Liver (tissue), 9 donors: ENCODE data around the gene PDS5A. TPM values are rescaled to one million over a fixed set of nuclear protein-coding genes. Genes with fewer than 3 reads are reported as not detected.

Source experiments
- DNase-seq: peaks from one replicate; pipeline ENCODE4 v3.0.0-alpha.2; 2017; ENCODE audit warnings: low spot score
- H3K27ac ChIP-seq, 2 donors: one replicate each; pipeline ENCODE4 v1.7.0; 2013; ENCODE audit warnings: inconsistent platforms in 2 of 2, low read length in 2 of 2, control low read depth in 1 of 2, low read depth in 1 of 2, mild to moderate bottlenecking in 1 of 2
- H3K27me3 ChIP-seq, 4 donors: one replicate each; pipeline versions ENCODE4 v1.6.1 to v1.7.0; 2013; ENCODE audit warnings: low read length in 3 of 4, inconsistent platforms in 1 of 4, mild to moderate bottlenecking in 1 of 4, moderate library complexity in 1 of 4; ENCODE audit not compliant: control insufficient read depth in 4 of 4, insufficient read depth in 4 of 4
- H3K36me3 ChIP-seq, 4 donors: one replicate each; pipeline versions ENCODE4 v1.6.1 to v1.7.0; 2013; ENCODE audit warnings: low read length in 3 of 4, mild to moderate bottlenecking in 3 of 4, low read depth in 1 of 4, moderate library complexity in 1 of 4; ENCODE audit not compliant: control insufficient read depth in 4 of 4, insufficient read depth in 3 of 4
- H3K4me1 ChIP-seq, 4 donors: one replicate each; pipeline versions ENCODE4 v1.6.1 to v1.7.0; 2013; ENCODE audit warnings: low read length in 3 of 4, mild to moderate bottlenecking in 3 of 4, moderate library complexity in 1 of 4; ENCODE audit not compliant: control insufficient read depth in 4 of 4, insufficient read depth in 4 of 4
- H3K4me3 ChIP-seq, 3 donors: one replicate each; pipeline versions ENCODE4 v1.6.1 to v1.7.0; 2013; ENCODE audit warnings: low read length in 3 of 3, control low read depth in 1 of 3, low read depth in 1 of 3, mild to moderate bottlenecking in 1 of 3
- H3K9ac ChIP-seq, 2 donors: one replicate each; pipeline ENCODE4 v1.7.0; 2013; ENCODE audit warnings: low read length in 2 of 2, mild to moderate bottlenecking in 2 of 2, moderate library complexity in 2 of 2, control low read depth in 1 of 2, low read depth in 1 of 2
- H3K9me3 ChIP-seq, 4 donors: one replicate each; pipeline versions ENCODE4 v1.6.1 to v1.7.0; 2013; ENCODE audit warnings: low read length in 3 of 4; ENCODE audit not compliant: control insufficient read depth in 4 of 4
- EGR1 ChIP-seq, 2 donors: IDR thresholded peaks; 2 replicates each; pipeline ENCODE4 v1.6.1; 2016 to 2018; ENCODE audit warnings: antibody characterized with exemption in 2 of 2, low read depth in 2 of 2
- FOXA1 ChIP-seq: IDR thresholded peaks from 2 replicates; pipeline ENCODE4 v1.6.1; 2016; ENCODE audit warnings: antibody characterized with exemption
- FOXA2 ChIP-seq: IDR thresholded peaks from 2 replicates; pipeline ENCODE4 v1.6.1; 2016; ENCODE audit warnings: antibody characterized with exemption
- GABPA ChIP-seq, 2 donors: IDR thresholded peaks in 1 of 2; conservative IDR thresholded peaks in 1 of 2; 2 replicates each; pipeline ENCODE4 v1.6.1; 2016; ENCODE audit warnings: antibody characterized with exemption in 2 of 2, mild to moderate bottlenecking in 1 of 2, moderate library complexity in 1 of 2
- HNF4A ChIP-seq, 2 donors: conservative IDR thresholded peaks; 2 replicates each; pipeline ENCODE4 v1.6.1; 2016; ENCODE audit warnings: antibody characterized with exemption in 2 of 2, mild to moderate bottlenecking in 2 of 2
- HNF4G ChIP-seq: IDR thresholded peaks from 2 replicates; pipeline ENCODE4 v1.6.1; 2016; ENCODE audit warnings: antibody characterized with exemption
- JUND ChIP-seq, 2 donors: IDR thresholded peaks; 2 replicates each; pipeline ENCODE4 v1.6.1; 2016; ENCODE audit warnings: antibody characterized with exemption in 2 of 2
- NR2F2 ChIP-seq: IDR thresholded peaks from 2 replicates; pipeline ENCODE4 v1.6.1; 2016; ENCODE audit warnings: antibody characterized with exemption
- RAD21 ChIP-seq, 2 donors: IDR thresholded peaks; 2 replicates each; pipeline ENCODE4 v1.6.1; 2016; ENCODE audit warnings: antibody characterized with exemption in 2 of 2, mild to moderate bottlenecking in 2 of 2
- RXRA ChIP-seq, 2 donors: IDR thresholded peaks; 2 replicates each; pipeline ENCODE4 v1.6.1; 2017 to 2018; ENCODE audit warnings: antibody characterized with exemption in 2 of 2, mild to moderate bottlenecking in 1 of 2
- SP1 ChIP-seq: IDR thresholded peaks from 2 replicates; pipeline ENCODE4 v1.6.1; 2018; ENCODE audit warnings: antibody characterized with exemption, mild to moderate bottlenecking
- TAF1 ChIP-seq: conservative IDR thresholded peaks from 2 replicates; pipeline ENCODE4 v1.6.1; 2016; ENCODE audit warnings: antibody characterized with exemption, mild to moderate bottlenecking
- YY1 ChIP-seq: IDR thresholded peaks from 2 replicates; pipeline ENCODE4 v1.6.1; 2016; ENCODE audit warnings: antibody characterized with exemption, mild to moderate bottlenecking
- WGBS: extraction: QIAGEN DNeasy Blood & Tissue Kit; methylation state at CpG from one replicate; pipeline ENCODE4 v1.1.7; 2013; 5-methylcytosine and 5-hydroxymethylcytosine counted together
- polyA plus RNA-seq, 2 donors: library from polyadenylated mRNA; stranded (reverse) in 1 of 2; unstranded in 1 of 2; fragments of 200-250 nt in 1 of 2; fragments of >200 nt in 1 of 2; fragmentation: Nextera tagmentation in 1 of 2; extraction: Ambion mirVana in 1 of 2; gene quantifications; one replicate each; pipeline versions ENCODE4 v1.2.1 to v1.2.3, GENCODE V29; 2013 to 2015
- total RNA-seq, 2 donors: library from RNA; depleted of rRNA; stranded (reverse); fragments of >200 nt; gene quantifications; one replicate each; pipeline ENCODE4 v1.2.3, GENCODE V29; 2014
- TF ChIP-seq, protein P1 (sequence below): fragments of 150-350 bp; IDR thresholded peaks from 2 replicates; pipeline ENCODE4 v1.5.1; 2017; ENCODE audit warnings: improper control_type of control experiment, low read depth, low read length; ENCODE audit not compliant: missing input control
- TF ChIP-seq, protein P2 (sequence below): IDR thresholded peaks from 2 replicates; pipeline ENCODE4 v1.6.1; 2016; ENCODE audit warnings: antibody characterized with exemption, mild to moderate bottlenecking
- TF ChIP-seq, protein P3 (sequence below): IDR thresholded peaks from 2 replicates; pipeline ENCODE4 v1.6.1; 2016; ENCODE audit warnings: antibody characterized with exemption
- TF ChIP-seq, protein P4 (sequence below): IDR thresholded peaks from 2 replicates; pipeline ENCODE4 v1.6.1; 2016; ENCODE audit warnings: antibody characterized with exemption
- TF ChIP-seq, protein P5 (sequence below): IDR thresholded peaks from 2 replicates; pipeline ENCODE4 v1.6.1; 2016; ENCODE audit warnings: antibody characterized with exemption
- donor health status: healthy.
- donor health status: healthy.
- donor health status: healthy.
- donor health status: healthy.
- donor health status: healthy.

Gene PDS5A
- total and polyA plus RNA-seq, 4 donors: 10.6 to 59.6 (median 25.9) TPM

DNA sequence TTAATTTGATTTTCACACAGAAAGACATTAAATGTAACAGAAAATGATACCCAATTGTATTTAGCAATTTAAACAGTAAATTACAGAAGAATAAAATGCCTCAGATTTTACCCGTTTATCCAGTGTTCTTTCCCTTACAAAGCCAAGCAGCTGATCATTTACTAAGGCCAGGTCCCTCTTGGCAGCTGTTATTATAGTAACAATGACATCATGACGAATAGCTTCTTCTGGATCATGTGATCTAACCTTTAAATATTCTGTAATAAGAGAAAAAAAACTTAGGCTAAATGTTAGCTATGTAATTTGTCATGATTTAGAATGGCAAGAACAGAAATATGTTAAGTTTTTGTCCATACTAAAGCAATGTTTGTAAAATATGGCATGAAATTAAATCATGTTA, 69.4 kb downstream of the PDS5A start:
- Histone ChIP-seq H3K4me1 (no peaks in the 10 kb centered on the region), H3K27ac (no peak overlapping the region), H3K9me3 (no peaks in the 10 kb centered on the region), H3K4me3 (no peak overlapping the region), H3K27me3 (no peaks in the 10 kb centered on the region), H3K9ac (no peak overlapping the region), H3K36me3 (peaks cover 6 to 29% (median 13%) of the 10 kb centered on the region in 4 donors)
- 83% methylated on average over 2 of the region's 2 CpGs for WGBS
- TF ChIP-seq, protein P1, sequence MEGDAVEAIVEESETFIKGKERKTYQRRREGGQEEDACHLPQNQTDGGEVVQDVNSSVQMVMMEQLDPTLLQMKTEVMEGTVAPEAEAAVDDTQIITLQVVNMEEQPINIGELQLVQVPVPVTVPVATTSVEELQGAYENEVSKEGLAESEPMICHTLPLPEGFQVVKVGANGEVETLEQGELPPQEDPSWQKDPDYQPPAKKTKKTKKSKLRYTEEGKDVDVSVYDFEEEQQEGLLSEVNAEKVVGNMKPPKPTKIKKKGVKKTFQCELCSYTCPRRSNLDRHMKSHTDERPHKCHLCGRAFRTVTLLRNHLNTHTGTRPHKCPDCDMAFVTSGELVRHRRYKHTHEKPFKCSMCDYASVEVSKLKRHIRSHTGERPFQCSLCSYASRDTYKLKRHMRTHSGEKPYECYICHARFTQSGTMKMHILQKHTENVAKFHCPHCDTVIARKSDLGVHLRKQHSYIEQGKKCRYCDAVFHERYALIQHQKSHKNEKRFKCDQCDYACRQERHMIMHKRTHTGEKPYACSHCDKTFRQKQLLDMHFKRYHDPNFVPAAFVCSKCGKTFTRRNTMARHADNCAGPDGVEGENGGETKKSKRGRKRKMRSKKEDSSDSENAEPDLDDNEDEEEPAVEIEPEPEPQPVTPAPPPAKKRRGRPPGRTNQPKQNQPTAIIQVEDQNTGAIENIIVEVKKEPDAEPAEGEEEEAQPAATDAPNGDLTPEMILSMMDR: no peak
- no peak for TF ChIP-seq SP1
- TF ChIP-seq GABPA (IDR thresholded peaks at IDR 0.05 in 1 of 2, conservative IDR thresholded peaks at IDR 0.05 in 1 of 2): no peak
- no peak for TF ChIP-seq JUND (IDR thresholded peaks at IDR 0.05)
- TF ChIP-seq EGR1 (IDR thresholded peaks at IDR 0.05; ENCODE audit: low read depth in 2 of 2): no peak
- TF ChIP-seq YY1: no peak
- no peak for TF ChIP-seq RXRA (IDR thresholded peaks at IDR 0.05)
- TF ChIP-seq, protein P2, sequence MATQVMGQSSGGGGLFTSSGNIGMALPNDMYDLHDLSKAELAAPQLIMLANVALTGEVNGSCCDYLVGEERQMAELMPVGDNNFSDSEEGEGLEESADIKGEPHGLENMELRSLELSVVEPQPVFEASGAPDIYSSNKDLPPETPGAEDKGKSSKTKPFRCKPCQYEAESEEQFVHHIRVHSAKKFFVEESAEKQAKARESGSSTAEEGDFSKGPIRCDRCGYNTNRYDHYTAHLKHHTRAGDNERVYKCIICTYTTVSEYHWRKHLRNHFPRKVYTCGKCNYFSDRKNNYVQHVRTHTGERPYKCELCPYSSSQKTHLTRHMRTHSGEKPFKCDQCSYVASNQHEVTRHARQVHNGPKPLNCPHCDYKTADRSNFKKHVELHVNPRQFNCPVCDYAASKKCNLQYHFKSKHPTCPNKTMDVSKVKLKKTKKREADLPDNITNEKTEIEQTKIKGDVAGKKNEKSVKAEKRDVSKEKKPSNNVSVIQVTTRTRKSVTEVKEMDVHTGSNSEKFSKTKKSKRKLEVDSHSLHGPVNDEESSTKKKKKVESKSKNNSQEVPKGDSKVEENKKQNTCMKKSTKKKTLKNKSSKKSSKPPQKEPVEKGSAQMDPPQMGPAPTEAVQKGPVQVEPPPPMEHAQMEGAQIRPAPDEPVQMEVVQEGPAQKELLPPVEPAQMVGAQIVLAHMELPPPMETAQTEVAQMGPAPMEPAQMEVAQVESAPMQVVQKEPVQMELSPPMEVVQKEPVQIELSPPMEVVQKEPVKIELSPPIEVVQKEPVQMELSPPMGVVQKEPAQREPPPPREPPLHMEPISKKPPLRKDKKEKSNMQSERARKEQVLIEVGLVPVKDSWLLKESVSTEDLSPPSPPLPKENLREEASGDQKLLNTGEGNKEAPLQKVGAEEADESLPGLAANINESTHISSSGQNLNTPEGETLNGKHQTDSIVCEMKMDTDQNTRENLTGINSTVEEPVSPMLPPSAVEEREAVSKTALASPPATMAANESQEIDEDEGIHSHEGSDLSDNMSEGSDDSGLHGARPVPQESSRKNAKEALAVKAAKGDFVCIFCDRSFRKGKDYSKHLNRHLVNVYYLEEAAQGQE: no peak
- TF ChIP-seq FOXA1: no peak
- no peak for TF ChIP-seq TAF1
- no peak for TF ChIP-seq HNF4A (conservative IDR thresholded peaks at IDR 0.05)
- no peak for TF ChIP-seq RAD21 (IDR thresholded peaks at IDR 0.05)
- TF ChIP-seq NR2F2: no peak
- no peak for TF ChIP-seq FOXA2
- TF ChIP-seq HNF4G: no peak
- TF ChIP-seq, protein P3, sequence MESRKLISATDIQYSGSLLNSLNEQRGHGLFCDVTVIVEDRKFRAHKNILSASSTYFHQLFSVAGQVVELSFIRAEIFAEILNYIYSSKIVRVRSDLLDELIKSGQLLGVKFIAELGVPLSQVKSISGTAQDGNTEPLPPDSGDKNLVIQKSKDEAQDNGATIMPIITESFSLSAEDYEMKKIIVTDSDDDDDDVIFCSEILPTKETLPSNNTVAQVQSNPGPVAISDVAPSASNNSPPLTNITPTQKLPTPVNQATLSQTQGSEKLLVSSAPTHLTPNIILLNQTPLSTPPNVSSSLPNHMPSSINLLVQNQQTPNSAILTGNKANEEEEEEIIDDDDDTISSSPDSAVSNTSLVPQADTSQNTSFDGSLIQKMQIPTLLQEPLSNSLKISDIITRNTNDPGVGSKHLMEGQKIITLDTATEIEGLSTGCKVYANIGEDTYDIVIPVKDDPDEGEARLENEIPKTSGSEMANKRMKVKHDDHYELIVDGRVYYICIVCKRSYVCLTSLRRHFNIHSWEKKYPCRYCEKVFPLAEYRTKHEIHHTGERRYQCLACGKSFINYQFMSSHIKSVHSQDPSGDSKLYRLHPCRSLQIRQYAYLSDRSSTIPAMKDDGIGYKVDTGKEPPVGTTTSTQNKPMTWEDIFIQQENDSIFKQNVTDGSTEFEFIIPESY: no peak
- TF ChIP-seq, protein P4, sequence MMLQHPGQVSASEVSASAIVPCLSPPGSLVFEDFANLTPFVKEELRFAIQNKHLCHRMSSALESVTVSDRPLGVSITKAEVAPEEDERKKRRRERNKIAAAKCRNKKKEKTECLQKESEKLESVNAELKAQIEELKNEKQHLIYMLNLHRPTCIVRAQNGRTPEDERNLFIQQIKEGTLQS: no peak
- TF ChIP-seq, protein P5, sequence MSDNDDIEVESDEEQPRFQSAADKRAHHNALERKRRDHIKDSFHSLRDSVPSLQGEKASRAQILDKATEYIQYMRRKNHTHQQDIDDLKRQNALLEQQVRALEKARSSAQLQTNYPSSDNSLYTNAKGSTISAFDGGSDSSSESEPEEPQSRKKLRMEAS: no peak
- no peak for DNase-seq
